HG02642 (cell line): Measurements from ENCODE around the gene PMF1.
"Not testable (repeated sequence)": the region's sequence is repeated elsewhere in the genome, so short reads cannot be mapped to it uniquely, and the experiment has no call there.

Experiments
- ATAC-seq: cut with Tn5 transposase; IDR thresholded peaks from one replicate; pipeline ENCODE4 v1.9.1; 2021; ENCODE audit warnings: mild to moderate bottlenecking; ENCODE audit not compliant: unreplicated experiment, poor library complexity

PMF1 gene

DNA sequence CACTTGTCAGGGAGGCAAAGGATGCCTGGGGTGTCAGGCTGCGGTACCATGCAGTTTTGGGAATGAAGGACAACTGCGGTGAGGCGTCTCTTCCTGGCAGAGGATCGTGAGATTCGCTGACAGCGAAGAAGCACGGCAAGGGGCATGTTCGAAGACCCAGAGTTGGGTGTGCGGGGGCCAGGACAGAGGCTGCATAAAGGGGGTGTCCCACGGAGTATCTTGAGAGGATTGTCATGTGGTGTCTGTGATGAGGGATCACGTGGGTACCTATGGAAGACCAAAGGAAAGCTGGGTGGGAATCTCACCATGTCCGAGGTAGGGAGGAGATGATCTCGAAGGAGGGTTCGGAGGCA is 18.5 kb upstream of the PMF1 start:
- ATAC-seq: no peak

DNA sequence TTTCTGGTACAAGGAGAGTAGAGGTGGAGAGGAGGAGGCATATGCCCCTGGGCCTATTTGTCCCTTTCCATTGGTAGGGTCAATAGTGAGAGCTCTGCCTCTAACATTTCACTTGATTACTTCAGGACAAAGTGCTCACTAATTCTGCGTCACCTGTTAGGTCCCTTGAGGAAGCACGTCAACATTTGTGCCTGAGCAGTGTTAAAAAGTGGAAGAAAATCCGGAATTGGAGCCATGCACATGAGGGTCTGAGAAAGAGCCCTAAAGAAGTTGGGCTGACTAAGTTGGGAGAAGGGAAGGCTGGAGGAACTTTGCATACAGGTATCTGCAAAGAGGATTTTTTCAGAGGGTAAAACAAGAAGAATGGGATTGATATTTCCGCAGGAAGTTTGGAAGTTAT is 17.0 kb upstream of the PMF1 start:
- no peak for ATAC-seq

DNA sequence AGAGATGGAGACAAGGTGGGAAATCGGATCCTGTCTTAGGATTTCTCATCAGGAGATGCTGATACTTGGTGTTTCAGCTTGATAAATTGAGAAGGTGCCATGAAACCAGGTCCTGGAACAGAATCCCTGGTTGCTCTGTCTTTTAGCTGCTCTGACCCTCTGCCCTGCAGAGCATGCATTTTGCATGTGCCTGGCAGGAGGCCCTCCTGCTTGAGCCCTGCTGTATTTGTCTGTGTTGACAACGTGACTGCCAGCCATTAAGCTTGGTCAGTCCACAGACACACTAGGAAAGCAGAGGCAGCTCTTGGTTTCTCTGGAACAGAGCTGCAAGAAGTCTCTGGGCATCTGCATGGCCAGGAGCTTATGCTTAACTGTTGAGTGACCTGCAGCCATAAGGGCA is 16.4 kb upstream of the PMF1 start:
- ATAC-seq: no peak

DNA sequence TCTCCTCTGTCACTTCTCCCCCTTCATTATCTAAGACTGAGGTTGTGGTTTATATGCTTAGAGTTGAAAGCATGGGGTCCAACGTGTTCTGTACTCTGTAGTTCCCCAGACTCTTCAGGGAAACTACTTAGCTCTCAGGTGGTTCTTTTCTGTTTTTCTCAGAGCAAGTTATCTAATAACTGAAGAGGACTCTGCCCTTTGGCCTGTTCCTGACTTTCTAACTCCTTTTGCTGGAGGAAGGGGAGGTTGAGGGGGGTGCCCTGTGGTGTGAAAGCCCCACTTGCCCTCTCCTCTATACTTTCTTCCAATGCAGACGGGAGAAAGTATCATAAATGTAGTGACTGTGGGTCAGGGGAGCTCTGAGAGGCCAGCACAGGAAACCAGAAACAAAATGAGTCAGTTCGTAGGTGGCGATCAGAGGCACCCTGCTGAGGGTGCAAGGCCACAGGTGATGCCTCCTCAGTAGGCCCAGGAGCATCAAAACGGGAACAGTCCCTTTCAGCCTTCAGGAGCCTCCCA is 13.9 kb upstream of the PMF1 start:
- ATAC-seq: no peak

DNA sequence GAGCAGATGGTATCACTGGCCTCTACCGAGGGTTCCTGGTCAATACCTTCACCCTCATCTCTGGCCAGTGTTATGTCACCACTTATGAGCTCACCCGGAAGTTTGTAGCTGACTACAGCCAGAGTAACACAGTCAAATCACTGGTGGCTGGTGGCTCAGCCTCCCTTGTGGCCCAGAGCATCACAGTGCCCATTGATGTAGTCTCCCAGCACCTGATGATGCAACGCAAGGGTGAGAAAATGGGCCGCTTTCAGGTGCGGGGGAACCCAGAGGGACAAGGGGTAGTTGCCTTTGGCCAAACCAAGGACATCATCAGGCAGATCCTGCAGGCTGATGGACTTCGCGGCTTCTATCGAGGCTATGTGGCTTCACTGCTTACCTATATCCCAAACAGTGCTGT is 12.8 kb upstream of the PMF1 start:
- no peak for ATAC-seq

DNA sequence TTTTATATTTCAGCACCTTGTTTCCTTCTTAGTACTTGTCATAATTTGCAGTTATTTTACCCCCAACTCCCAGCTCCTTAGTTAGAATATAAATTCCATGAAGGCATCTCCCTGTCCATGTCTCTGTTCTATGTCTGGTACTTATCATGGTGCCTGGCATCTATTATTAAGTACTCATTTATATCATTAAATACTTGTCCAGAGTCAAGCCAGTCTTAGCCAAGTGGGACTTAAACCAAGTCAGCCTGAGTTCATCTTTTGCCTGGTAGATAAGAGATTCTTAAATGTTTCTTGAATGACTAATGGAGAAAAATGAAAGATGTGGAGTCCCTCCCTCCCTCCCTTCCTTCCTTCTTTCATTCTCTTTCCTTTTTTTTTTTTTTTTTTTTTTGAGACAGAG is 9.5 kb upstream of the PMF1 start:
- no peak for ATAC-seq

DNA sequence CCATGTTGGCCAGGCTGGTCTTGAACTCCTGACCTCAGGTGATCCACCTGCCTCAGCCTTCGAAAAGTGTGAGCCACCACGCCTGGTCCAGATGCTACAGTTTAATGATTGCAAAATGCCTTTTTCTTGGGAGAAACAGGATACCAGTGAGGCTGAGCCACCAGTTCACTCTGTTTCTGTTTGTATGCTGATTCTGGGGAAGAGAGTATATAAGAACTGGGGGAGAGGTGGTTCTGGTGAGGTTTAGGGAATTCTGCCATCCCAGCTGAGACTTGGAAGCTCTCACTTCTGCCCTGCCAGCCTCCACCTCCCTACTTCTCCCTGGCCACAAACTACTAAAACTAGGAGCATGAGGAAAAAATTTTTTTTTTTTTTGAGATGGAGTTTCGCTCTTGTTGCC is 8.1 kb upstream of the PMF1 start:
- ATAC-seq: no peak

DNA sequence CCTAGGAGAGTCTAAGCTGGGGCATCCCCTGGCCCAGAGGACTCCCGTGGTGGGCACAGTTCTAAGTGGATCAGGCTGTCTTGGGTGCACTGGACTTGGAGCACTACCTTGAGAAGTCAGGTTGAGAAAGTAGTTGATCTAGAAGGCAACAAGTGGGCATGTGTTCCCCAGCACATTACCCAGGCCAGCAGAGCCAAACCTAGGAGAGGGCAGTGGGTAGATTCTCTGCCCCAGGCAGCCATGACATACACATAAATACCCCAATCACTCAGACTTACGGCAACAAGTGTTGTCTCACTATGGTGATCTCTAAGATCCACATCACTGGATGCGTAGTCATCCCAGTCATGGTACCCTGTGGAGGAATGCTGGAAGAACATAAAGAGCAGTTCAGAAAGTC is 1.6 kb upstream of the PMF1 start:
- no peak for ATAC-seq

DNA sequence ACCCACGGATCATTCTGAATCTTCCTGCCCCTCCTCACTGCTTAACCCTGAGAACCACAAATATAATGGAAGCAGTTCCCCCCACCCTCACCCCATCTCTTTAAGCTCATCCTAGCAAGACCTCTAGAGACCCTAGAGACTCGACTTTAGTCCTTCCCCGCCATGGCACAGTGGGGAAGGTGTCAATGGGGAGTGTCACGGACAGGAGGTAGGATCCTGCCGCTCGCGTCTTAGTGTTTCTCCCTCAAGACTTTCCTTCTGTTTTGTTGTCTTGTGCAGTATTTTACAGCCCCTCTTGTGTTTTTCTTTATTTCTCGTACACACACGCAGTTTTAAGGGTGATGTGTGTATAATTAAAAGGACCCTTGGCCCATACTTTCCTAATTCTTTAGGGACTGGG is 677 bp upstream of the PMF1 start:
- no peak for ATAC-seq

DNA sequence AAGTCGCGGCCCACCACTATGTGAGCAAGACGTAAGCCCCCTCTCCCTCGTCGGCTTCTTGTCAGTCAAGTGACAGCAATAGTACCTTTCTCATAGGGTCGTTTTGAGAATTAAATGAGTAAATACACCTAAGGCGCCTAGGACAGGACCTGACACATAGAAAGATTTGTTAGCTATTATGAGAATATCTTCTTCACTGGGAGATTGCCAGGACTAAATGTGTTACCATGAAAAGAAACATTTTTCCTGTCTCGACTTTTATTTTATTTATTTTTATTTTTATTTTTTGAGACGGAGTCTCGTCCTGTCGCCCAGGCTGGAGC is 798 bp downstream of the PMF1 start:
- ATAC-seq: no peak

DNA sequence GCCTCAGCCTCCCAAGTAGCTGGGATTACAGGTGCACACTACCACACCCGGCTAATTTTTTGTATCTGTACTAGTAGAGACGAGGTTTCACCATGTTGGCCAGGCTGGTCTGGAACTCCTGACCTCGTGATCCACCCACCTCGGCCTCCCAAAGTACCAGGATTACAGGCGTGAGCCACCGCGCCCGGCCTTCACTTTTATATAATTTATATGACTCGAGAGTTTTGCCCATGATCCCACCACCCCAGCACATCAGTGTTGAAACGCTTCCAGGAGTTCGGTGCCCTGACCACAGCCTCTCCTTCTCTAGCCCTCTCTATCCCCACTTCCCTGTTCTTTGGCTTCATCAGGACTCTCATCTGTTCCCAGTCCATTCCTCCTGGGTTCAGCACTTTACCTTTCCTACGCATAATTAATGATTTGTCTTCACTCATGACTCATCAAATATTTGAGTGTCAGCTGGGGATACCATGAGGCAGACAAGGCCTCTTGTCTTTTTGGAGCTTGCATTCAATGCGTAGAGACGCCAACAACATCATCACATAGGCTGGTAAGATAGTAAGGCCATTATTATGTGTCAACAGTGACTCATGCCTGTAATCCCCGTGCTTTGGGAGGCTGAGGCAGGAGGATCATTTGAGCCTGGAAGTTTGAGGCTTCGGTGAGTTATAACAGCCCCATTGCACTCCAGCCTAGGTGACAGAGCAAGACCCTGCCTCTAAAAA is 1.4 kb downstream of the PMF1 start:
- no peak for ATAC-seq

DNA sequence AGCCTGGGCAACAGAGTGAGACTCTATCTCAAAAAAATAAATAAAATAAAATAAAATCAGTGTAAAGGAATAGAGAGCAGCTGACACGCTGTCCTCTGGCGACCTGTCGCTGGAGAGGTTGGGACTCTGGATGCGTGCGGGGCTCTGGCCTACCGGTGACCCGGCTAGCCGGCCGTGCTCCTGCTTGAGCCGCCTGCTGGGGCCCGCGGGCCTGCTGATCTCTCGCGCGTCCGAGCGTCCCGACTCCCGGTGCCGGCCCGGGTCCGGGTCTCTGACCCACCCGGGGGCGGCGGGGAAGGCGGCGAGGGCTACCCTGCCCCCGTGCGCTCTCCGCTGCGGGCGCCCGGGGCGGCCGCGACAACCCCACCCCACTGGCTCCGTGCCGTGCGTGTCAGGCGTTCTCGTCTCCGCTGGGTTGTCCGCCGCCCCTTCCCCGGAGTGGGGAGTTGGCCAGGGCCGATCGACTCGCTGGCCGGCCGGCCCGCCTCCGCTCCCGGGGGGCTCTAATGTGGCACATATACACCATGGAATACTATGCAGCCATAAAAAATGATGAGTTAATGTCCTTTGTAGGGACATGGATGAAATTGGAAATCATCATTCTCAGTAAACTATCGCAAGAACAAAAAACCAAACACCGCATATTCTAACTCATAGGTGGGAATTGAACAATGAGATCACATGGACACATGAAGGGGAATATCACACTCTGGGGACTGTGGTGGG is 3.7 kb downstream of the PMF1 start:
- not testable (repeated sequence) for ATAC-seq

DNA sequence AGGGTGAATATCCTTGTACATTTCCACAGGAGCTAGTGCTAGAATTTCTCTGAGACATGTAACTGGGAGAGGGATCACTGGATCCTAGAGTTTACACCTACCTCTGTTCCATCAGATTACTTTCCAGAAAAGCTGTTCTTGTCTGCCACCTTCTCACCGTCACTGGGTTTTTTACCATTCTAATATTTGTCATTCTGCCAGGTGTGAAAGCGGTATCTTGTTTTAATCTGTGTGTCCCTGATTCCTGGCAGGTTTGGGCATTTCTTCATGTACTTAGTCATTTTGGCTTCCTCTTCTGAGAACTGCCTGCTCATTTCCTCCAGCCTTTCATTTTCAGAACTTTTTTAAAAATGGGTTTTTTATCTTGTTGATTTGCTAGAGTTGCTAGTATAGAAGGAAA is 5.1 kb downstream of the PMF1 start:
- no peak for ATAC-seq

DNA sequence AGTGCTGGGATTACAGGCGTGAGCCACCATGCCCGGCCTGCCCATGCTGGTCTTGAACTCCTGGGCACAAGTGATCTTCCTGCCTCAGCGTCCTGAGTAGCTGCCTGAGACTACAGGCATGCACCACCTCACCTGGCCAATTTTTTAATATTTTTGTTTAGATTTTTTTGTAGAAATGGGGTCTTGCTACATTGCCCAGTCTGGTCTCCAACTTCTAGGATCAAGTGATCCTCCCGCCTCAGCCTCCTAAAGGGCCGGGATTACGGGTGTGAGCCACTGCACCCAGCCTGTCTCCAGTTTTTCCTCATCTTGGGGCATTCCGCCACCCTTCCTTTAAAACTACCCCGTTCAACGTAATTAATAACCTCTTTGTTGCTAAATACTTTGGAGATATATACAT is 7.4 kb downstream of the PMF1 start:
- ATAC-seq: no peak

DNA sequence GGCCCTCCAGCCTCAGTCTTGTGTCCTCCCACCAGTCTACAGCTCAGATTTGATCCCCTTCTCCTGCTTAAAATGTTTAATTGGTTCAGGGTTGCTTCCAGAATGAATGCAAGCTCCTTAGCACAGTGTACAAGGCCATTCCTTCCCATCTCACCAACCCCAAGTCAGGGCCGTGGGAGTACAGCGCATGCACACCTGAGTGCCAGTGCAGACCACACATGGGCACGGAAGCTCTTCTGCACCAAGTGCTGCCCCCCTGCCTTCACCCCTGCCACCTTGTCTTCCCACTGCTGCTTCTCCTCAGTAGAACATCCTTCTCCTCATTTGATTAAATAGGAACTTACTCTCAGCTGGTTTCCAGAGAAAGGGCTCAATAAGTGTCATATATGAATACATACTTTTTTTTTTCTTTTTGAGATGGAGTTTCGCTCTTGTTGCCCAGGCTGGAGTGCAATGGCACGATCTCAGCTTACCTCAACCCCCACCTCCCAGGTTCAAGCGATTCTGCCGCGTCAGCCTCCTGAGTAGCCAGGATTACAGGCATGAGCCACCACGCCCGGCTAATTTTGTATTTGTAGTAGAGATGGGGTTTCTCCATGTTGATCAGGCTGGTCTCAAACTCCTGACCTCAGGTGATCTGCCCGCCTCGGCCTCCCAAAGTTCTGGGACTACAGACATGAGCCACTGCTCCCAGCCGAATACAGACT is 9.3 kb downstream of the PMF1 start:
- ATAC-seq: no peak

DNA sequence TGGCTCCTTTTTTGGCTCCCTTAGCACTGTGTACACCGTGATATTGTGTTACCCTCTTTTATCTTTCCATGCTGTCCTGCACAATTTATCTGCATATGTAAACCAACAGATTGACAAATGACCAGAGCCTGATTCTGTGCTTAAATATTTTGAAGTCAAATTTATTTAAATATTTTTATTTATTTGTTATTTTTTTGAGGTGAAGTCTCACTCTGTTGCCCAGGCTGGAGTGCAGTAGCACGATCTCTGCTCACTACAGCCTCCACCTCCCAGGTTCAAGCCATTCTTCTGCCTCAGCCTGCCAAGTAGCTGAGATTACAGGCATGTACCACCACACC is 12.8 kb downstream of the PMF1 start:
- no peak for ATAC-seq

DNA sequence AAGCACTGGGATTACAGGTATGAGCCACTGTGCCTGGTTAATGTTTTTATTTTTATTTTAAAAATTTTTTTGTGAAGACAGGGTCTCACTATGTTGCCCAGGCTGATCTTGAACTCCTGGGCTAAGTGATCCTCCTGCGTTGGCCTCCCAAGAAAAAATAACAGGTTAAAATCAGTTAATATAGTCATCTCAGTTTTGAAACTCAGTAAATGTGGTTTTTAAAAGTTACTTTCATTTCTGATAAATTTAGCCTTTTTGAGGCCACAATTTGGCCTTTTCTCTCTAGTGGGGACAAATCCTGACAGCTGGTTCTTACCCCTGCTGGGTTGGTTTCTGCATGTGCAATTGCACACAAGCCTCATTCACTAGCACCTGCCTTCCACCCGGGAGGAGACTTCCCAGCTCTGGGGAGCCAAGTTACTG is 13.3 kb downstream of the PMF1 start:
- peak; percentile 70 for ATAC-seq

DNA sequence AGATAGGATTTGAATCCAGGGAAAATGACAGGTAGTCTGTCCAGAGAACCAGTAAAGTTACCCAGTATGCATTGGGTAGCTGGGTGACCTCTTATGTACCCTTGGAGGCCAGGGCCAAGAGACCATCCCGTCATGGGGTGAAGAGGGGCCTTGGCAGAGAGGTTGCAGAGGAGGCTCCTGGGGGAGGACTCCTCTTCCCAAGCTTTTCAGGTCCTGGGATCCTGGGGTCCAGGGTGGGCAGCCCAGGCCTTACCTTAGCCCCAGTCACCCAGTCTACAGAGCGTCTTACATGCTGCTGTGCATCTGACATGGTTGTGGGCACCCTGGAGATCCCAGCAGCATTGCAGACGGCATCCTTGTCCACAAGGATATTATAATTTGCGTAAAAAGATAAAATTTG is 14.0 kb downstream of the PMF1 start:
- ATAC-seq: no peak

DNA sequence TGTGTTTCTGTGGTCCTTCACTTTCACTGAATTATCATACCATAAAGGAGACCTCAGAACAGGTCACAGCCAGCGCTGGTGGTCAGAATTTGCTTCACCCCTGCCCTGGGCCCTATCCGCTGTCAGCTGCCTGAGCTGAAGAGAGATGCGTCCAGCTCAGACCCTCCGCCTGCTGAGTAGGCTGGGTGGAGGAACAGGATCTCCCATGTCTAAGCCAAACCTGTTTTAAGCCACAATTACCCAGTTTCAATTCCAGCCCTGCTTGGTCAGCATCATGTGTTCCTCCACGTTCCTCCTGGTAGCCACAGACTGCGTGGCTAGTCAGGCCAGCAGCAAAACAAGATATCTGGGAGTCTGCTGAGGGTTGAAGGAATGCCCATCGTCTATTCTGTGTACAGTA is 15.7 kb downstream of the PMF1 start:
- ATAC-seq: no peak

DNA sequence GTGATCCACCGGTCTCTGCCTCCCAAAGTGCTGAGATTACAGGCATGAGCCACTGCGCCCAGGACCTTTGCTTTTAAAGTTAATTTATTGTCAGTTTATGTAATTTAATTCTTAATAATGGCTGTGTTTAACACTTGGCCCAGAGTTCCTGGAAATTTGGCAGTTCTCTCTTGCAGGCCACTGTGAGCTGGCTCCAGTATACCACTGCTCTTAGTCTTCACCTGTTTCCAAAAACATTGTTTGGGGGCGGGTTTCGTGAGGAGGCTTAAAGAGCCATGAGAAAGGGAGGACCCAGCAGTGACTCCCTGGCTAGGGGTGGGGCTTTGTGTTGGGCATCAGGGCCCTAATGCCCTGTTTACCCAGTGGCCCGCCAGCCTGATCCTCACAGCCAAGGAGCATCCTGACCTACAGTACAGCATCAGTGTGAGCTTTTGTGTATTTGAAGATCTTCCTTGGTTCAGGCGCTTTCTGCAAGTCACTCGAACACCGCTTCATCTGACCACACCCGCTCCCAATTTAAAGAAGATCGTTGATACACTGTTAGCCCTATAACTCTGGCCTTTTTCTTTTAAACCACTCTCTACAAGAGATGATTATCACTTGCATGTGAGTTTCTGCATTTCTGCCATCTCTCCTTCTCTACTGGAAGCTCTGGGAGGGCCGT is 17.1 kb downstream of the PMF1 start:
- ATAC-seq: no peak

DNA sequence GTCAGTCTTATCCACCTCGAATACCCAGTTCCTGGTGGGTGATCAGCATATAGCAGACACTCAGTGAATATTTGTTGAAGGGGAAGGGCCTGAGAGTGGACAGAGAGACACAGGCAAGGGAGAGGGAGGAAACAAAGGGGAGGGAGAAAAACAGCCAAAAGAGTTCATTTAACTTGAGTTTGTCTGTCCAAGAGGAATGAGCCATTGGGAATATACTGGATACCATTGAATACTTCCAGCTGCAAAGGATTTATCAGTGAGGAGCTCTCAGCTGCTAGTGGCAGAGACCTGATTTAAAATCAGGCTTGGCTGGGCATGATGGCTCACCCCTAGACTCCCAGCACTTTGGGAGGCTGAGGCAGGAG is 17.6 kb downstream of the PMF1 start:
- ATAC-seq: no peak
